ENCODE results near the gene ALDH1B1. TPM values are rescaled to one million over a fixed set of nuclear protein-coding genes. Genes with fewer than 3 reads are reported as not detected.
A peak's percentile ranks its signal among the peaks of the same experiment; 100 is the strongest.

ALDH1B1 gene
- total RNA-seq, 4 donors from 2014 or later, result 14.7 to 42.0 (median 37.0) TPM

DNA sequence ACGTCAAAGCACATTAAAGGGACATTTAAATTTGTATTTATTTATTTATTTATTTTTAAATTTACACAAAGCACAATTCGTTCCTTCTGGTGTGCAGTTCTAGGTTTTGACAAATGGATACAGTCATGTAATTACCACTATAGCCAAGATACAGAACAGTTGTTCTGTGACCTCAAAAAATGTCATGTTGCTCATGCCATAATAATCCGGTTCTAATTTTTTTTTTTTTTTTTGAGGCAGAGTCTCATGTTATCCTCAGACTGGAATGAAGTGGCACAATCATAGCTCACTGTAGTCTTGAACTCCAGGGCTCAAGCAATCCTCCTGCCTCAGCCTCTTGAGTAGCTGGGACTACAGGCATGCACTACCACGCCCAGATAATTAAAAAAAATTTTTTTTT is 24.0 kb downstream of the ALDH1B1 start:
- H3K36me3 ChIP-seq, result no peaks in the 10 kb centered on the region
- H3K27me3 ChIP-seq, result no peaks in the 10 kb centered on the region
- no peaks in the 10 kb centered on the region for H3K4me1 ChIP-seq
- H3K4me3 ChIP-seq, result no peak overlapping the region
- no peak for DNase-seq
- TF ChIP-seq, protein P1, sequence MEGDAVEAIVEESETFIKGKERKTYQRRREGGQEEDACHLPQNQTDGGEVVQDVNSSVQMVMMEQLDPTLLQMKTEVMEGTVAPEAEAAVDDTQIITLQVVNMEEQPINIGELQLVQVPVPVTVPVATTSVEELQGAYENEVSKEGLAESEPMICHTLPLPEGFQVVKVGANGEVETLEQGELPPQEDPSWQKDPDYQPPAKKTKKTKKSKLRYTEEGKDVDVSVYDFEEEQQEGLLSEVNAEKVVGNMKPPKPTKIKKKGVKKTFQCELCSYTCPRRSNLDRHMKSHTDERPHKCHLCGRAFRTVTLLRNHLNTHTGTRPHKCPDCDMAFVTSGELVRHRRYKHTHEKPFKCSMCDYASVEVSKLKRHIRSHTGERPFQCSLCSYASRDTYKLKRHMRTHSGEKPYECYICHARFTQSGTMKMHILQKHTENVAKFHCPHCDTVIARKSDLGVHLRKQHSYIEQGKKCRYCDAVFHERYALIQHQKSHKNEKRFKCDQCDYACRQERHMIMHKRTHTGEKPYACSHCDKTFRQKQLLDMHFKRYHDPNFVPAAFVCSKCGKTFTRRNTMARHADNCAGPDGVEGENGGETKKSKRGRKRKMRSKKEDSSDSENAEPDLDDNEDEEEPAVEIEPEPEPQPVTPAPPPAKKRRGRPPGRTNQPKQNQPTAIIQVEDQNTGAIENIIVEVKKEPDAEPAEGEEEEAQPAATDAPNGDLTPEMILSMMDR (IDR thresholded peaks at IDR 0.05), result no peak
- TF ChIP-seq POLR2A (IDR thresholded peaks at IDR 0.05), result no peak
- H3K27ac ChIP-seq, result no peak overlapping the region
- no peaks in the 10 kb centered on the region for H3K9me3 ChIP-seq

DNA sequence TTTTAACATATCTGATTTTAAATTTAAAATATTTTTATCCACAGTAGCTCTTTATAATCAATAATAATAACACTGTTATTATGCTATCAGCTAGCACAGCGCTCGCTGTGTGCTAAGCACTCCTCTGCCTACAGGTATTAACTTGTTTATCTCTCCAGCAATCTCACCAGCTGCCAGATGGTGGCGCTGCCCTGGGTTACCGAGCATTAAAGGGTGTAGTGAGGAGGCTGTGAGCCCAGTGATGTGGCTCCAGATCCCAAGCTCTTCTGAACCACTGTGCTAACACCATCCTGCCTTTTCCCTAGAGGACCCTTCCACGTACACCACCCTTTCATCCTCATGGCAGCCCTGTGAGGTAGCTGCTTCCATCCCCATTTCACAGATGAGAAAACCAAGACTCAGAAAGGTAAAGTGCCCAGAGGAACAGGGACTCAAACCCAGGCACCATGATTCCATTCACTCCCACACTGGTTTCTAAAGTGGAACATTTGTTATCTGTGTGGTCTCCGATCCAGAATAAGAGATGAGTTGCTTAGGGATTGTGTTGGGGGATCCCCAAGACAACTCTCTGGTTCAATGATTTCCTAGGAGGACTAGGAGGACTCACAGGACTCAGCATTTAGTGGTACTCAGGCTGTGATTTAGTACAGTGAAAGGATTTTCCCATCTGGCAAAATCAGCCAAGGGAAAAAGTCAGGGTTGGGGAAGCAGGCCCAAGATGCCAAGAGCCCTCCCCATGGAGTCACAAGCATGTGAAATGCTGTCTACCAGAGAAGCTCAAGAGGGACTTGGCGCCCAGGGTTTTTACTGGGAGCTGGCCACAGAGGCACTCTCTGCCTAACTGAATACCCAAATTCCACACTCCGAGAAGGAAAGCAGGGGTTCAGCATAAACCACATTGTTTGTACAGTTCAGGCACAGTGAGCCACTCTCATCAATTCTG is 24.8 kb downstream of the ALDH1B1 start:
- TF ChIP-seq POLR2A (IDR thresholded peaks at IDR 0.05), result no peak
- TF ChIP-seq, protein P1 (IDR thresholded peaks at IDR 0.05), result peak in 2 of 6 experiments; percentile 31
- no peak overlapping the region for H3K27ac ChIP-seq

GRCh38 chr9:38418366-38418765 is 25.9 kb downstream of the ALDH1B1 start:
- Histone ChIP-seq H3K4me3 (no peak overlapping the region), H3K36me3 (no peaks in the 10 kb centered on the region), H3K4me1 (no peaks in the 10 kb centered on the region), H3K9me3 (no peaks in the 10 kb centered on the region), H3K27ac (no peak overlapping the region), H3K27me3 (no peaks in the 10 kb centered on the region)
- TF ChIP-seq POLR2A (IDR thresholded peaks at IDR 0.05), result no peak
- DNase-seq, result no peak

More for the DNA sequence above, 24.8 kb downstream of the ALDH1B1 start:
- no peaks in the 10 kb centered on the region for H3K27me3 ChIP-seq
- H3K9me3 ChIP-seq, result no peaks in the 10 kb centered on the region
- no peaks in the 10 kb centered on the region for H3K4me1 ChIP-seq
- H3K36me3 ChIP-seq, result no peaks in the 10 kb centered on the region
- DNase-seq, result no peak
- no peak overlapping the region for H3K4me3 ChIP-seq

GRCh38 chr9:38419181-38419580 is 26.7 kb downstream of the ALDH1B1 start:
- no peak for DNase-seq
- Histone ChIP-seq H3K4me1 (peaks cover 0 to 5% (median 2%) of the 10 kb centered on the region in 4 donors), H3K9me3 (no peaks in the 10 kb centered on the region), H3K36me3 (no peaks in the 10 kb centered on the region), H3K27me3 (no peaks in the 10 kb centered on the region), H3K4me3 (no peak overlapping the region), H3K27ac (no peak overlapping the region)
- no peak for TF ChIP-seq POLR2A (IDR thresholded peaks at IDR 0.05)

DNA sequence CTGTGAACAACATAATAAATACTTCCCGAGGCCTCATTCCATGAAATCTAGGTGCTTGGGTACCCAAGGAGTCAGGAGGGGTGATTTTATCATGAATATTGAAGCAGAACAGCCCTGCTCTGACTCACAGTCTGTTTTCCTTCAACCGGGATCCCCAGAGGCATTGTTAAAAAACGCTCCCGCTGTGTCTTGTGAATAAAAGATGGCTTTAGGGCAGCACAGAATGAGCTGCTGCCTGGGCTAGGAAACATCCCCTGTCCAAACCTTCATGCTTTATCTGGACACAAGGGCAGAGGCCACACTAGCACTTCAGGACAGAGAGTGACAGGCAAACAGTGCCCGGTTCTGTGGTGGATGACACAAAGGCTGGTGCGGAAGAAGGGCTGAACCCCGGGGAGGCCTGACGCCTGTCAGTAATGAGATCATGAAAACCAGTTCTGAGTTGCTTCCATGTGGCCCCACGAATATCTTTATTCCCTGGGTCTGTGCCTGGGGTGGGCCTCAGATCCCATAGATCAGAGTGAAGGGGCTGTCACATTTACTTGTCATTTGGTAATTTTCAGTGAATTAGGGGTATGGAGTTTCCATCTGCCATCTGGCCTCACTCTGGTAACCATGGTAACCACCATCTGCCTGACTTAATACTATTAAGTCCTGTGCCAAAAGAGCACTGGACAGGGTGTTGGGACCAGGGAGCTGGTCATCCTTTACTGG is 29.2 kb downstream of the ALDH1B1 start:
- Histone ChIP-seq H3K4me1 (peaks cover 0 to 7% (median 2%) of the 10 kb centered on the region in 4 donors), H3K4me3 (no peak overlapping the region), H3K36me3 (no peaks in the 10 kb centered on the region), H3K9me3 (no peaks in the 10 kb centered on the region), H3K27me3 (peaks cover 0 to 4% of the 10 kb centered on the region in 2 donors), H3K27ac (no peak overlapping the region)
- no peak for TF ChIP-seq POLR2A (IDR thresholded peaks at IDR 0.05)
- TF ChIP-seq, protein P1 (IDR thresholded peaks at IDR 0.05), result no peak
- no peak for DNase-seq

- TF ChIP-seq POLR2A (IDR thresholded peaks at IDR 0.05), result no peak
- TF ChIP-seq, protein P1 (IDR thresholded peaks at IDR 0.05), result no peak
- Histone ChIP-seq H3K4me1 (peaks cover 0 to 7% (median 2%) of the 10 kb centered on the region in 4 donors), H3K27me3 (peaks cover 0 to 4% of the 10 kb centered on the region in 2 donors), H3K4me3 (no peak overlapping the region), H3K36me3 (no peaks in the 10 kb centered on the region), H3K9me3 (no peaks in the 10 kb centered on the region), H3K27ac (no peak overlapping the region)
- no peak for DNase-seq
These were observed 30.2 kb downstream of the ALDH1B1 start for GRCh38 chr9:38422555-38423260.
